Measurements from ENCODE around the gene CREB1.

DNA sequence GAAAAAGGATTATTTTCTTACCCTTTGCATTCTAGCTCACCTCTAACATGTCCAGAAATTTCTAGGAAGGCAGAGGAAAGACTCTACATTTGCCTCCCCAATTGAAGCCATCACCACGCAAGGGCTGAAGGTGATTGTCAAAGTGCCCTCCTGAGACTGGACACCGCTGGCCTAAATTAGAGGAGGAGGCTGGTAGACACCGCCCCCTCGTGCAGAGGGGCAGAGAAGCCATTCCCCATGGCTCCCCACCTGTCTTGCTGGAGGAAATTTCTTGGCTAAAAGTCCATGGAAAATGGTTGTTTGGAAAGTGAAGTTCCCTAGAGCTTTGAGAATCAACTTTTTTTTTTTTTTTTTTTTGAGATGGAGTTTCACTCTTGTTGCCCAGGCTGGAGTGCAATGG, 31.3 kb upstream of the CREB1 start:
- TF ChIP-seq, protein P1, sequence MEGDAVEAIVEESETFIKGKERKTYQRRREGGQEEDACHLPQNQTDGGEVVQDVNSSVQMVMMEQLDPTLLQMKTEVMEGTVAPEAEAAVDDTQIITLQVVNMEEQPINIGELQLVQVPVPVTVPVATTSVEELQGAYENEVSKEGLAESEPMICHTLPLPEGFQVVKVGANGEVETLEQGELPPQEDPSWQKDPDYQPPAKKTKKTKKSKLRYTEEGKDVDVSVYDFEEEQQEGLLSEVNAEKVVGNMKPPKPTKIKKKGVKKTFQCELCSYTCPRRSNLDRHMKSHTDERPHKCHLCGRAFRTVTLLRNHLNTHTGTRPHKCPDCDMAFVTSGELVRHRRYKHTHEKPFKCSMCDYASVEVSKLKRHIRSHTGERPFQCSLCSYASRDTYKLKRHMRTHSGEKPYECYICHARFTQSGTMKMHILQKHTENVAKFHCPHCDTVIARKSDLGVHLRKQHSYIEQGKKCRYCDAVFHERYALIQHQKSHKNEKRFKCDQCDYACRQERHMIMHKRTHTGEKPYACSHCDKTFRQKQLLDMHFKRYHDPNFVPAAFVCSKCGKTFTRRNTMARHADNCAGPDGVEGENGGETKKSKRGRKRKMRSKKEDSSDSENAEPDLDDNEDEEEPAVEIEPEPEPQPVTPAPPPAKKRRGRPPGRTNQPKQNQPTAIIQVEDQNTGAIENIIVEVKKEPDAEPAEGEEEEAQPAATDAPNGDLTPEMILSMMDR (IDR thresholded peaks at IDR 0.05; ENCODE audit: insufficient read depth, low read length): no peak
- no peak for TF ChIP-seq SPI1 (IDR thresholded peaks at IDR 0.05; ENCODE audit: borderline replicate concordance, low read depth)
